Parathyroid adenoma (tissue), 2 donors: ENCODE data around the gene POGK.

ENCODE experiments used
- H2AFZ ChIP-seq: fragments of 300-600 bp; sonication (generic); one replicate; pipeline ENCODE4 v1.7.0; 2017; ENCODE audit warnings: antibody characterized with exemption, mild to moderate bottlenecking
- H3K27ac ChIP-seq: fragments of 300-600 bp; sonication (generic); one replicate; pipeline ENCODE4 v1.7.0; 2017
- H3K27me3 ChIP-seq: fragments of 300-600 bp; sonication (generic); one replicate; pipeline ENCODE4 v1.7.0; 2017; ENCODE audit warnings: low read length; ENCODE audit not compliant: control insufficient read depth, insufficient read depth
- H3K36me3 ChIP-seq: fragments of 300-600 bp; sonication (generic); one replicate; pipeline ENCODE4 v1.7.0; 2017; ENCODE audit warnings: low read length; ENCODE audit not compliant: control insufficient read depth, insufficient read depth
- H3K4me1 ChIP-seq: fragments of 300-600 bp; sonication (generic); one replicate; pipeline ENCODE4 v1.7.0; 2017; ENCODE audit warnings: control low read depth
- H3K4me2 ChIP-seq: fragments of 300-600 bp; sonication (generic); one replicate; pipeline ENCODE4 v1.7.0; 2017; ENCODE audit warnings: low read length
- H3K4me3 ChIP-seq: fragments of 300-600 bp; sonication (generic); one replicate; pipeline ENCODE4 v1.7.0; 2017; ENCODE audit warnings: low read depth, low read length
- H3K79me2 ChIP-seq: fragments of 300-600 bp; sonication (generic); one replicate; pipeline ENCODE4 v1.7.0; 2017; ENCODE audit warnings: control low read depth
- H3K9ac ChIP-seq: fragments of 300-600 bp; sonication (generic); one replicate; pipeline ENCODE4 v1.7.0; 2017; ENCODE audit warnings: mild to moderate bottlenecking
- H3K9me3 ChIP-seq: fragments of 300-600 bp; sonication (generic); one replicate; pipeline ENCODE4 v1.7.0; 2017; ENCODE audit warnings: low read length; ENCODE audit not compliant: control insufficient read depth
- CTCF ChIP-seq: fragments of 300-600 bp; sonication (generic); IDR thresholded peaks from one replicate; pipeline ENCODE4 v1.7.0; 2017; ENCODE audit warnings: antibody characterized with exemption, mild to moderate bottlenecking
- donor health status: primary hyperparathyroidism.

POGK gene

GRCh38 chr1:166884971-166885370, 45.7 kb downstream of the POGK start:
- Histone ChIP-seq H3K36me3 (no peaks in the 10 kb centered on the region), H3K79me2 (no peaks in the 10 kb centered on the region), H3K4me2 (no peak overlapping the region), H3K27ac (no peak overlapping the region), H3K9ac (no peak overlapping the region), H3K4me1 (no peaks in the 10 kb centered on the region), H3K9me3 (no peaks in the 10 kb centered on the region), H3K4me3 (no peak overlapping the region), H2AFZ (no peak overlapping the region), H3K27me3 (no peaks in the 10 kb centered on the region)
- no peak for TF ChIP-seq CTCF

- Histone ChIP-seq H3K4me2 (no peak overlapping the region), H3K79me2 (no peaks in the 10 kb centered on the region), H3K9me3 (no peaks in the 10 kb centered on the region), H3K4me3 (no peak overlapping the region), H3K36me3 (no peaks in the 10 kb centered on the region), H3K9ac (no peak overlapping the region), H2AFZ (no peak overlapping the region), H3K4me1 (no peaks in the 10 kb centered on the region), H3K27me3 (no peaks in the 10 kb centered on the region), H3K27ac (no peak overlapping the region)
- no peak for TF ChIP-seq CTCF
These were observed 49.3 kb downstream of the POGK start for GRCh38 chr1:166888373-166889111.

- Histone ChIP-seq H3K36me3 (no peaks in the 10 kb centered on the region), H3K27me3 (no peaks in the 10 kb centered on the region), H3K4me2 (no peak overlapping the region), H3K9me3 (no peaks in the 10 kb centered on the region), H3K27ac (no peak overlapping the region), H3K9ac (no peak overlapping the region), H3K79me2 (no peaks in the 10 kb centered on the region), H3K4me3 (no peak overlapping the region), H2AFZ (no peak overlapping the region), H3K4me1 (no peaks in the 10 kb centered on the region)
- TF ChIP-seq CTCF = no peak
These were observed 50.5 kb downstream of the POGK start for GRCh38 chr1:166889776-166890175.

GRCh38 chr1:166895766-166896165, 56.5 kb downstream of the POGK start:
- no peak for TF ChIP-seq CTCF
- H3K4me3 ChIP-seq = no peak overlapping the region

GRCh38 chr1:166899769-166900168, 60.5 kb downstream of the POGK start:
- Histone ChIP-seq H3K27me3 (no peaks in the 10 kb centered on the region), H3K36me3 (no peaks in the 10 kb centered on the region), H3K79me2 (no peaks in the 10 kb centered on the region), H3K27ac (no peak overlapping the region), H3K4me2 (no peak overlapping the region), H3K9me3 (no peaks in the 10 kb centered on the region), H2AFZ (no peak overlapping the region), H3K9ac (no peak overlapping the region), H3K4me1 (no peaks in the 10 kb centered on the region), H3K4me3 (no peak overlapping the region)
- no peak for TF ChIP-seq CTCF

More at GRCh38 chr1:166895766-166896165, 56.5 kb downstream of the POGK start:
- Histone ChIP-seq H3K4me1 (no peaks in the 10 kb centered on the region), H3K4me2 (no peak overlapping the region), H2AFZ (no peak overlapping the region), H3K9me3 (no peaks in the 10 kb centered on the region), H3K27me3 (no peaks in the 10 kb centered on the region), H3K9ac (no peak overlapping the region), H3K79me2 (no peaks in the 10 kb centered on the region), H3K27ac (no peak overlapping the region), H3K36me3 (no peaks in the 10 kb centered on the region)
